Bladder microvascular endothelial cell (primary cell): ENCODE measurements around the gene G0S2. TPM values are rescaled to one million over a fixed set of nuclear protein-coding genes. Genes with fewer than 3 reads are reported as not detected.

ENCODE experiments used
- total RNA-seq: library from RNA; depleted of rRNA; stranded (reverse); fragments of >200 nt; gene quantifications from 2 replicates; pipeline ENCODE4 v1.2.3, GENCODE V29; 2014

Gene G0S2, protein sequence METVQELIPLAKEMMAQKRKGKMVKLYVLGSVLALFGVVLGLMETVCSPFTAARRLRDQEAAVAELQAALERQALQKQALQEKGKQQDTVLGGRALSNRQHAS
- 0.65 and 1.6 TPM in 2 replicates for total RNA-seq

DNA sequence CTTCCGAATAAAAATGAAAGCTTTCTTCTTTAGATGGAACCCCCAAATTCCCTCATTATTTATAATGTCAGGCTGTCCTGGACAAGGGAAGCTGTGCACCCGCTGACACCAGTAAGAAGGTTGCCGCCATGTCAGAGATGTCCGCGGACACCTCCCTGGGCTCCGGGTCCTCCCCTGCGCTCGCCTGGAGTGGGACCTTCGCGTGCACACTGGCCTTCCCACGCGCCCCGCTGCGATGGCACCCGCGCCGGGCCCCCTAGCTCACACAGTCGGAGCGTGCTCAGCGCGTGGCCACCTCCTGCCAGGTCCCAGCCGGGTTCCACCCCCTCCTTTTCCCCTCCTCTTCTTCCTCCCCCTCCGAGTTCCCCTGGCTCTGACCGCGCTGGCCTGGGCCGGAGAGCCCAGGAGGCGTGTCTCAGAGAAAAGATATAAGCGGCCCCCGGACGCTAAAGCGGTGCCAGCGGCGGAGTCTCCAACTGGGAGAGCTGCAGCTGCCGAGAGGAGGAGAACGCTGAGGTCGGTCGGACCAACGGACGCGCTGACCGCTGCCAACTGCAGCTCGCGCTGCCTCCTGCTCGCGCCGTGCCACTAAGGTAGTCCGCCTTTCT, at the start of gene G0S2:
Gene G0S2 (plus strand): TSS at position 456 of the 608 bp plus-strand sequence. CDS start 273 bp downstream, outside the sequence.

DNA sequence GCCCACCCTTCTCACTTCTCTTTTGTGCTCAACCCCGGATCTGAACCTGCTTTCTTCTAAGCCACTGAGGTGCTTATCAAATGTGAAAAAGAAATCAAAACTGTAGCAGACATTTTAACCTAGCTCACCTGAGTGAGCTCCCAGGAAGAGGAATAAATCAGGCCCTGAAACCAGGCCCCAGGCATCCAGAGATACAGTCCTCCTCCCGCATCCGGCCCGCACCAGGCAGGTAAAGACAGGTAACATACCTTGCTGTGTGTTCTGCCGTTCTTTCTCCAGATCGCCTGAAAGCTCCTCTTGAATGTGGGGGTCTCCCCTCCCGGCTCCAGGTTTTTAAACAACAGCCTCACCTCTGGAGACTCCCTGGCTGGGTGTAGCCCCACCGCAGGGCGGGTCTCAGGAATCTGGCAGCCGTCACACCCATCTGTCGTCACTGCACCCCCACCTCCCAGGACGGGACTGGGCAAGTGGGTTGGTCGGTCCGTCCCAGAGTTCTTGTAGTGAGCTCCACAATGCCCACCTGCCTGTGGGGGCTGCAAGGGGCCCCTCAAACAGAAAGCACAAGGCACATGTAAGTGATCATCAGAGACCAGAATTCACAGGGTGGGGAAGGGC, 23.0 kb upstream of the G0S2 start, which contains the start of gene LAMB3:
Gene LAMB3 (minus strand): TSS at position 305 of the 615 bp plus-strand sequence. CDS start 1,481 bp downstream, outside the sequence.

DNA sequence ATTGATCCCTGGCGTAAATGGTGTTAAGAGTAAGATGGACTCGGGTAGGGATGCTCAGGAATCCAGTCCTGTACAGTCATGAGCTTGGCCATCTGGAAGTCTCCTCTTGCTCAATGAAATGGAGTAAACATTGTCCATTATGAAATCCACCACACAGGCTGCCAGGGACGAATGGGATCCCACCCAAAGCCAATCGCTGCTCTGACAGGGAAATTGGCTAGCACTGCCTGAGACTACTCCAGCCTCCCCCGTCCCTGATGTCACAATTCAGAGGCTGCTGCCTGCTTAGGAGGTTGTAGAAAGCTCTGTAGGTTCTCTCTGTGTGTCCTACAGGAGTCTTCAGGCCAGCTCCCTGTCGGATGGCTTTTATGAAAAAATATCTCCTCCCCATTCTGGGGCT, 29.4 kb downstream of the G0S2 start, which contains the start of gene HSD11B1:
Gene HSD11B1 (plus strand): TSS at position 263 of the 400 bp plus-strand sequence. CDS start 97 bp downstream, at position 360.

Other genes with a start within 250 kb of the G0S2 start
- gene CAMK1G, start 91.7 kb upstream of the G0S2 start, total RNA-seq = not detected in 2 replicates
- gene LAMB3, start 23.0 kb upstream of the G0S2 start, total RNA-seq = 3.9 and 4.6 TPM in 2 replicates
- gene HSD11B1, start 29.4 kb downstream of the G0S2 start, total RNA-seq = 0.32 TPM in 1 of 2 replicates, not detected in the other
- not detected in 2 replicates for gene TRAF3IP3, start 80.6 kb downstream of the G0S2 start, total RNA-seq
- 1.9 and 2.4 TPM in 2 replicates for gene C1orf74, start 109.1 kb downstream of the G0S2 start, total RNA-seq
- gene IRF6, start 130.7 kb downstream of the G0S2 start, total RNA-seq = 1.5 and 1.9 TPM in 2 replicates
- 3.7 and 10.8 TPM in 2 replicates for gene UTP25, start 152.6 kb downstream of the G0S2 start, total RNA-seq